NCI-H2081 (cell line): ENCODE data around the gene CDY1B.
"Not testable (repeated sequence)": the region's sequence is repeated elsewhere in the genome, so short reads cannot be mapped to it uniquely, and the experiment has no call there.

ENCODE experiments used
- DNase-seq, 2 experiments: peaks; one replicate each; lab custom pipeline; 2025; lab: John Stamatoyannopoulos, UW

Gene CDY1B

GRCh38 chrY:24047919-24048318 is at the start of gene CDY1B:
Gene CDY1B, minus strand, starts transcription at chrY:24048019. Its CDS starts 331 bp downstream, at chrY:24047688.
- not testable (repeated sequence) for DNase-seq

DNA sequence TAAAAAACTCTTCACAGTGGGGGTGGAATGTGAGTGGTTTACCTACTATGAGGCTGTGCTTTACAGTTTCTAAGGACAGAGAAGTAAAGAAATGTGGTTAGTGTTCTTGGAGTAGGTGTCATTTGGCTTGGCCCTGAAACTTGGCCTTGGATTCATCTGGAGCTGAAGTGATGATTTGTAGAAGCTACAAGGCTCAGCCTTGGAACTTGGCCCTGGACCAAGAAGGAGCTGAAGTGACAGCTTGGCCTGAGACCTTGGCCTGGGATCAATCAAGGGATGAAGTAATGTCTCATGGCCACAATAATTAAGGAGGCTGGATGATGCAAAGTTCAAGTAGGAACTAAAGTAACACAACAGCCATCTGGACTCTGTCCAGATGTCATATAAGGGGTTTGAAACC is 1.7 kb upstream of the CDY1B start:
- DNase-seq = not testable (repeated sequence)

DNA sequence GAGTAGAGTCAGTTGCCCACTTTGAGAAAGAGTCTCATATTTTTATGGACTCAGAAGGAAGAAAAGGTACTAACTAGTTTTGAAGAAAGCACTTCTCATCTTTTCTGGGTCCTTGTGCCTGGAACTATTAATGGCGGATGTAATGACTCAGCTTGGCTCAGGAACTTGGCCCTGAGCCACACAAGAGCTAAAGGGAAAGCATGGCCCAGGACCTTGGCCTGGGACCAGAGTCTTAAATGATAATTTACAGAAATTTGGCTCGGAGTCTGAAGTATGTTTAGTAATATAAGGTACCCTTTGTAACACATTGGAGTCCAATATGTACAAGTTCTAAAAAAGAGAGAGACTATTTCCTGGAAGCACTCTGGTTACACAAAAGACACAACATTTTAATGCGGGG is 4.6 kb downstream of the CDY1B start:
- DNase-seq = not testable (repeated sequence)

- not testable (repeated sequence) for DNase-seq
Measured at GRCh38 chrY:24039008-24039718, 8.7 kb downstream of the CDY1B start.

- DNase-seq = not testable (repeated sequence)
Measured at GRCh38 chrY:24026212-24027103, 21.4 kb downstream of the CDY1B start.
